PFSK-1 (cell line): Measurements from ENCODE around the gene THOC7.

Experiments
- FOXP2 ChIP-seq: optimal IDR thresholded peaks from 2 replicates; pipeline ENCODE3; 2011; ENCODE audit warnings: borderline replicate concordance, control low read depth, inconsistent platforms; ENCODE audit not compliant: insufficient read depth; ENCODE audit errors: extremely low read length, extremely low read depth
- POLR2AphosphoS5 ChIP-seq: IDR thresholded peaks from 2 replicates; pipeline ENCODE4 v1.6.1; 2012; ENCODE audit warnings: low read depth, mild to moderate bottlenecking, control low read depth, low read length, moderate library complexity
- SIN3A ChIP-seq: IDR thresholded peaks from 2 replicates; pipeline ENCODE4 v1.6.1; 2012; ENCODE audit warnings: mild to moderate bottlenecking, low read length, moderate library complexity, borderline replicate concordance; ENCODE audit not compliant: insufficient read depth
- TAF1 ChIP-seq: IDR thresholded peaks from 2 replicates; pipeline ENCODE4 v1.6.1; 2012; ENCODE audit warnings: low read length, control low read depth, borderline replicate concordance; ENCODE audit not compliant: insufficient read depth
- TF ChIP-seq, protein P1 (sequence below), 2 experiments: IDR thresholded peaks; 2 replicates each; pipeline versions ENCODE4 v1.6.1 to v1.8.0; 2011 to 2012; ENCODE audit warnings: low read depth in 2 of 2, low read length in 2 of 2, control low read depth in 1 of 2, inconsistent platforms in 1 of 2, mild to moderate bottlenecking in 1 of 2, moderate library complexity in 1 of 2; ENCODE audit not compliant: insufficient read depth in 1 of 2

Gene THOC7

DNA sequence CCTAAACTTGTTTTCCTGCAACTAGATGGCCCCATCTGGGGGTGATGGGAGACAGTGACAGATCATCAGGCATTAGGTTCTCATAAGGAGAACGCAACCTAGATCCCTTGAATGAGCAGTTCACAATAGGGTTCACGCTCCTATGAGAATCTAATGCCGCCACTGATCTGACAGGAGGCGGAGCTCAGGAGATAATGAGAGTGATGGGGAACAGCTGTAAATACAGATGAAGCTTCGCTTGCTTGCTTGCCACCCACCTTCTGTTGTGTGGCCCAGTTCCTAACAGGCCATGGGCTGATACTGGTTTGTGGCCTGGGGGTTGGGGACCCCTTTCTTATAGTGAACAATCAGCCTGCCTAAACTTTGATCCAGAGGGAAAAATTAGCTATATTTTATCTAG, 59.7 kb downstream of the THOC7 start:
- TF ChIP-seq SIN3A (no peak), POLR2AphosphoS5 (no peak), FOXP2 (no peak)

DNA sequence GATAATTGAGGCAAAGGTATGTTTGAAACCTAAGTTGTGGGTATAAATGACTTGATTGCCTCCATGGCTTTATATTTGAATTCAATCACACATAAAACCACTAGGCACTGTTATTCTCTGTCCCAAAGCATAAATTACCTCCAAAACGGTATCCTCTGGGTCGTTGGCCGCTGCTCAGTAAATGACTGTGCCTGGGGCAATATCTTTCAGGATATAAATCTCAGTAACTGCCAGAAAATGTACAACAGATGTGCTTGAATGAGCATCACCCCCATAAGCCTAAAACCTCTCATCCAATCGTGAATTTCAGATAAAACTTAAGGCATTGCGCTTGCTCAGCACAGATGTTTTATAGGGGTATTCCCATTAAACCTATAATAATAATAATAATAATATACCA, 63.5 kb downstream of the THOC7 start:
- TF ChIP-seq FOXP2: no peak
- TF ChIP-seq, protein P1, sequence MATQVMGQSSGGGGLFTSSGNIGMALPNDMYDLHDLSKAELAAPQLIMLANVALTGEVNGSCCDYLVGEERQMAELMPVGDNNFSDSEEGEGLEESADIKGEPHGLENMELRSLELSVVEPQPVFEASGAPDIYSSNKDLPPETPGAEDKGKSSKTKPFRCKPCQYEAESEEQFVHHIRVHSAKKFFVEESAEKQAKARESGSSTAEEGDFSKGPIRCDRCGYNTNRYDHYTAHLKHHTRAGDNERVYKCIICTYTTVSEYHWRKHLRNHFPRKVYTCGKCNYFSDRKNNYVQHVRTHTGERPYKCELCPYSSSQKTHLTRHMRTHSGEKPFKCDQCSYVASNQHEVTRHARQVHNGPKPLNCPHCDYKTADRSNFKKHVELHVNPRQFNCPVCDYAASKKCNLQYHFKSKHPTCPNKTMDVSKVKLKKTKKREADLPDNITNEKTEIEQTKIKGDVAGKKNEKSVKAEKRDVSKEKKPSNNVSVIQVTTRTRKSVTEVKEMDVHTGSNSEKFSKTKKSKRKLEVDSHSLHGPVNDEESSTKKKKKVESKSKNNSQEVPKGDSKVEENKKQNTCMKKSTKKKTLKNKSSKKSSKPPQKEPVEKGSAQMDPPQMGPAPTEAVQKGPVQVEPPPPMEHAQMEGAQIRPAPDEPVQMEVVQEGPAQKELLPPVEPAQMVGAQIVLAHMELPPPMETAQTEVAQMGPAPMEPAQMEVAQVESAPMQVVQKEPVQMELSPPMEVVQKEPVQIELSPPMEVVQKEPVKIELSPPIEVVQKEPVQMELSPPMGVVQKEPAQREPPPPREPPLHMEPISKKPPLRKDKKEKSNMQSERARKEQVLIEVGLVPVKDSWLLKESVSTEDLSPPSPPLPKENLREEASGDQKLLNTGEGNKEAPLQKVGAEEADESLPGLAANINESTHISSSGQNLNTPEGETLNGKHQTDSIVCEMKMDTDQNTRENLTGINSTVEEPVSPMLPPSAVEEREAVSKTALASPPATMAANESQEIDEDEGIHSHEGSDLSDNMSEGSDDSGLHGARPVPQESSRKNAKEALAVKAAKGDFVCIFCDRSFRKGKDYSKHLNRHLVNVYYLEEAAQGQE (IDR thresholded peaks at IDR 0.05; ENCODE audit: insufficient read depth in 1 of 2, low read depth in 2 of 2, low read length in 2 of 2): no peak
- TF ChIP-seq SIN3A: no peak
- no peak for TF ChIP-seq POLR2AphosphoS5
- no peak for TF ChIP-seq TAF1

DNA sequence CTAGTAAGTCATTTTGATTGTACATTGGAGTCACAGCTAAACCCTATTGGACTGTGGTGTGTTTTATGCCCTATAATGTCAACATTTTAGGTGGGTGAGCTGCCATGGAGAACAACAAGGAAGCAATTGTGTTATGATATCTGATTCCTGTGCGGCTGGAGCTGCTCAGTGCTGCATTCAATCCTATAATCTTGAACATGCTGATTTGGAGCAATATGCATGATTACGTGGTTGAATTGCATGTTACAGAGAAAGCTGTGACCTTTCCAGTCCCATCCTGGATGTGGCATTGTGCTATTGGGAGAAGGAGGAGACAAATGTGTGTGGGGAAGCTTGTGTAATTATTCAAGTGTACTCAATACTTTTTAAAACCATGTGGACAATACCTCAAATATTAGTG, 64.7 kb downstream of the THOC7 start:
- TF ChIP-seq FOXP2 (no peak), TAF1 (no peak), SIN3A (no peak), POLR2AphosphoS5 (no peak)
- TF ChIP-seq, protein P1 (IDR thresholded peaks at IDR 0.05; ENCODE audit: insufficient read depth in 1 of 2, low read depth in 2 of 2, low read length in 2 of 2): no peak

DNA sequence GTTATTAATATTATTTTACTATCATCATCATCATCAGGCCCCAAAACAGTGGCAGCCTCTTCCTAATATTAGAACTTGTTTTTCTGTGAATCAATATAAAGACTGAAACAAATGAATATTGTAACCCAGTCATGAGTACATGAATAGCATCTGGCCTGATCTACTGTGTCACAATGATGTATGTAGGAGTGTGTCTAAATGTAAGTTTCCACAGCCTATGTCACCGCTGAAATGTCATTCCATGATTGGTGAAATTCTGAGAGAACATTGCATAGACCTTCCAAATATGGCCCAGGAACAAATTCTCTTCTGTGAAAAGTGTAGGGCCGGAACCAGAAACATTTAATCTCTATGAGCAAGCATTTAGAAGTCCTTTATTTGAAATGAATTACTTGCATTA, 65.1 kb downstream of the THOC7 start:
- TF ChIP-seq POLR2AphosphoS5 (no peak), FOXP2 (no peak), SIN3A (no peak), TAF1 (no peak)
- TF ChIP-seq, protein P1 (IDR thresholded peaks at IDR 0.05; ENCODE audit: insufficient read depth in 1 of 2, low read depth in 2 of 2, low read length in 2 of 2): no peak

DNA sequence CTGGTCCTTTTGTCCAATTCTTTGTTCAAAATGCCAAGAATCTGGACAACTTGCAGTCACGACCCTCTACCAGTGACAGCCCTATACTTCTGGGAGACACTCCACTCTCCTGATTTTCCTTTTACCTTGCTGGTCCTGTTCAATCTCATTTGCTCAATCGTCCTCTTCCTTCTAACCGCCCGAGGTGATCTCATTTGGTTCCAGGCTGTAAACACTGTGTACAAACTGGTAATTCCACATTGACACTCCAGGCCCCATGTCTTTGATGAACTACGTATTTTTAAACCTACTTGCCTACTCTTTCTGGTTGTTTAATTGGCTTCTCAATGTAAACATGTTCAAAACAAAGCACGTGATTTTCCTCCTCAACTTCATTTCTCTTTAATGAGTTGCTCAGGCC, 68.2 kb downstream of the THOC7 start:
- TF ChIP-seq POLR2AphosphoS5: no peak
- no peak for TF ChIP-seq TAF1
- no peak for TF ChIP-seq SIN3A
- no peak for TF ChIP-seq FOXP2
- TF ChIP-seq, protein P1 (IDR thresholded peaks at IDR 0.05; ENCODE audit: insufficient read depth in 1 of 2, low read depth in 2 of 2, low read length in 2 of 2): no peak
